Vagina (tissue), 2 donors: ENCODE measurements around the gene KRTAP9-9. TPM values are rescaled to one million over a fixed set of nuclear protein-coding genes. Genes with fewer than 3 reads are reported as not detected.
"Not testable (repeated sequence)": the region's sequence is repeated elsewhere in the genome, so short reads cannot be mapped to it uniquely, and the experiment has no call there.

Experiments
- DNase-seq, 2 donors: peaks; one replicate each; pipeline ENCODE4 v3.0.0-alpha.2; 2017; ENCODE audit errors: extremely low spot score in 2 of 2
- H3K27ac ChIP-seq: fragments of 200-600 bp; sonication (generic); one replicate; pipeline ENCODE4 v1.5.1; 2019
- H3K27me3 ChIP-seq: fragments of 200-600 bp; sonication (generic); one replicate; pipeline ENCODE4 v1.5.1; 2019
- H3K36me3 ChIP-seq, 2 donors: fragments of 200-600 bp; sonication (generic); one replicate each; pipeline ENCODE4 v1.5.1; 2017 to 2019
- H3K4me1 ChIP-seq: fragments of 200-600 bp; sonication (generic); one replicate; pipeline ENCODE4 v1.5.1; 2019
- H3K4me3 ChIP-seq, 2 donors: fragments of 200-600 bp; sonication (generic); 1 replicate in 1 of 2; 2 replicates in 1 of 2; pipeline ENCODE4 v1.5.1; 2016 to 2019
- H3K9me3 ChIP-seq: fragments of 200-600 bp; sonication (generic); one replicate; pipeline ENCODE4 v1.5.1; 2019
- POLR2A ChIP-seq, 2 donors: fragments of 450-650 bp; IDR thresholded peaks; one replicate each; pipeline ENCODE4 v1.6.1; 2017; ENCODE audit warnings: antibody characterized with exemption in 2 of 2, mild to moderate bottlenecking in 2 of 2, moderate library complexity in 2 of 2
- POLR2AphosphoS5 ChIP-seq, 2 donors: sonication (generic); formaldehyde crosslinking; IDR thresholded peaks; one replicate each; pipeline ENCODE4 v1.9.0; 2017; ENCODE audit warnings: antibody characterized with exemption in 2 of 2, mild to moderate bottlenecking in 2 of 2, low read depth in 1 of 2; ENCODE audit not compliant: insufficient read depth in 1 of 2
- intact Hi-C: fragments of 100-400 bp; cut with DNase I; formaldehyde crosslinking; loops from one replicate; pipeline ENCODE4 v1.15.1; 2023
- total RNA-seq: library from RNA; depleted of rRNA; stranded (reverse); fragments of >200 nt; gene quantifications from one replicate; pipeline ENCODE4 v1.2.3, GENCODE V29; 2016
- TF ChIP-seq, protein P1 (sequence below), 3 experiments: fragments of 450-650 bp in 2 of 3; fragments of 200-600 bp in 1 of 3; sonication (generic) in 1 of 3; IDR thresholded peaks; one replicate each; pipeline ENCODE4 v1.5.1; 2017 to 2019; ENCODE audit warnings: antibody characterized with exemption in 3 of 3, mild to moderate bottlenecking in 2 of 3, moderate library complexity in 2 of 3

KRTAP9-9 gene
- total RNA-seq, 1 donor from 2014 or later, result not detected

DNA sequence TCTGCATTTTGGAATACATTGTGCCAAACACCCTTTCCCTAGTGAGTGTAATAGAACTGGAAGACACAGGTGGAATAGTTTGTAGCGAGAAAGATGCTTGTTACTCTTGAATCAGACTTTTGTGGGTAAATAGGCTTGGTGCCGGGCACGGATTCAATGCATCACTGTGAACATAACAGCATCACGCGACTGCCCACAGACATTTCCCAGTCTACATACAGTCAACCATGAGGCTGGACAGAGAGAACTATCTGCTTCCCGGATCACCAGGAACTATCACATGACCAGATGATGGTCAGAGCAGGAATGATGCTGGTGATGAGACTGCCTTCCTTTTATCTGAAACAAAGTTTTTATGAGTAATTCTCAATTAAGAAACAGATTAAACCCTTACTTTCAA is 29.1 kb upstream of the KRTAP9-9 start:
- no peaks in the 10 kb centered on the region for H3K36me3 ChIP-seq
- intact Hi-C loops, result no loop called here
- no peaks in the 10 kb centered on the region for H3K9me3 ChIP-seq
- H3K27me3 ChIP-seq, result no peaks in the 10 kb centered on the region
- TF ChIP-seq POLR2AphosphoS5 (IDR thresholded peaks at IDR 0.05; ENCODE audit: insufficient read depth in 1 of 2, low read depth in 1 of 2), result no peak
- no peak for TF ChIP-seq POLR2A (IDR thresholded peaks at IDR 0.05)
- no peak overlapping the region for H3K4me3 ChIP-seq
- H3K4me1 ChIP-seq, result no peaks in the 10 kb centered on the region
- H3K27ac ChIP-seq, result no peak overlapping the region
- DNase-seq, result no peak

GRCh38 chr17:41226598-41227095 is 28.5 kb upstream of the KRTAP9-9 start, which contains the start of gene KRTAP9-2:
Gene KRTAP9-2, plus strand, starts transcription at chr17:41226648. Its CDS starts 7 bp downstream, at chr17:41226655.
- DNase-seq, H3K36me3 ChIP-seq, H3K27ac ChIP-seq, intact Hi-C loops, H3K4me1 ChIP-seq, H3K27me3 ChIP-seq, H3K4me3 ChIP-seq, H3K9me3 ChIP-seq: not testable (repeated sequence)

GRCh38 chr17:41230094-41230493 is 25.1 kb upstream of the KRTAP9-9 start:
- Histone ChIP-seq H3K4me1 (no peaks in the 10 kb centered on the region), H3K9me3 (no peaks in the 10 kb centered on the region), H3K36me3 (no peaks in the 10 kb centered on the region), H3K4me3 (no peak overlapping the region), H3K27ac (no peak overlapping the region), H3K27me3 (no peaks in the 10 kb centered on the region)
- DNase-seq, result no peak
- intact Hi-C loops, result no loop called here
- TF ChIP-seq POLR2AphosphoS5 (IDR thresholded peaks at IDR 0.05; ENCODE audit: insufficient read depth in 1 of 2, low read depth in 1 of 2) (no peak), POLR2A (IDR thresholded peaks at IDR 0.05) (no peak)
- TF ChIP-seq, protein P1, sequence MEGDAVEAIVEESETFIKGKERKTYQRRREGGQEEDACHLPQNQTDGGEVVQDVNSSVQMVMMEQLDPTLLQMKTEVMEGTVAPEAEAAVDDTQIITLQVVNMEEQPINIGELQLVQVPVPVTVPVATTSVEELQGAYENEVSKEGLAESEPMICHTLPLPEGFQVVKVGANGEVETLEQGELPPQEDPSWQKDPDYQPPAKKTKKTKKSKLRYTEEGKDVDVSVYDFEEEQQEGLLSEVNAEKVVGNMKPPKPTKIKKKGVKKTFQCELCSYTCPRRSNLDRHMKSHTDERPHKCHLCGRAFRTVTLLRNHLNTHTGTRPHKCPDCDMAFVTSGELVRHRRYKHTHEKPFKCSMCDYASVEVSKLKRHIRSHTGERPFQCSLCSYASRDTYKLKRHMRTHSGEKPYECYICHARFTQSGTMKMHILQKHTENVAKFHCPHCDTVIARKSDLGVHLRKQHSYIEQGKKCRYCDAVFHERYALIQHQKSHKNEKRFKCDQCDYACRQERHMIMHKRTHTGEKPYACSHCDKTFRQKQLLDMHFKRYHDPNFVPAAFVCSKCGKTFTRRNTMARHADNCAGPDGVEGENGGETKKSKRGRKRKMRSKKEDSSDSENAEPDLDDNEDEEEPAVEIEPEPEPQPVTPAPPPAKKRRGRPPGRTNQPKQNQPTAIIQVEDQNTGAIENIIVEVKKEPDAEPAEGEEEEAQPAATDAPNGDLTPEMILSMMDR (IDR thresholded peaks at IDR 0.05), result no peak

- H3K4me3 ChIP-seq, result no peak overlapping the region
- intact Hi-C loops, result no loop called here
- H3K27me3 ChIP-seq, result no peaks in the 10 kb centered on the region
- no peak for TF ChIP-seq POLR2AphosphoS5 (IDR thresholded peaks at IDR 0.05; ENCODE audit: insufficient read depth in 1 of 2, low read depth in 1 of 2)
- TF ChIP-seq, protein P1 (IDR thresholded peaks at IDR 0.05), result no peak
- TF ChIP-seq POLR2A (IDR thresholded peaks at IDR 0.05), result no peak
- no peaks in the 10 kb centered on the region for H3K9me3 ChIP-seq
- no peak for DNase-seq
- H3K27ac ChIP-seq, result no peak overlapping the region
- no peaks in the 10 kb centered on the region for H3K36me3 ChIP-seq
- H3K4me1 ChIP-seq, result no peaks in the 10 kb centered on the region
These were observed 23.5 kb upstream of the KRTAP9-9 start for GRCh38 chr17:41231731-41232130.

DNA sequence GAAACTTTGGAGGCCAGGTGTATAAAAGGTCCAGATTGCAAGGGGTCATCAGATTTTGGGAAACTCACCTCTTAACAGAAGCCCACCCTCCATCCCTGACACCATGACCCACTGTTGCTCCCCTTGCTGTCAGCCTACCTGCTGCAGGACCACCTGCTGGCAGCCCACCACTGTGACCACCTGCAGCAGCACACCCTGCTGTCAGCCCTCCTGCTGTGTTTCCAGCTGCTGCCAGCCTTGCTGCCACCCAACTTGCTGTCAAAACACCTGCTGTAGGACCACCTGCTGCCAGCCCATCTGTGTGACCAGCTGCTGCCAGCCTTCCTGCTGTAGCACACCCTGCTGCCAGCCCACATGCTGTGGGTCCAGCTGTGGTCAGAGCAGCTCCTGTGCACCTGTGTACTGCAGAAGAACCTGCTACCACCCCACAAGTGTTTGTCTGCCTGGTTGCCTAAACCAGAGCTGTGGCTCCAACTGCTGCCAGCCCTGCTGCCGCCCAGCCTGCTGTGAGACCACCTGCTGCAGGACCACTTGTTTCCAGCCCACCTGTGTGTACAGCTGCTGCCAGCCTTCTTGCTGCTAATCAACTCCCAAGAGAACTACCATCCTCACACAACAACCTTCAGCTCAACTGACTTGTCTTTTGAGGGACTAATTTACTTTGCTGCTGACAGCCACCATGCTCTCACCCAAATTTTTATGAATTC is 22.6 kb upstream of the KRTAP9-9 start, which contains the start of gene KRTAP9-3:
KRTAP9-3 (plus strand) TSS at position 51 of the 707 bp plus-strand sequence; CDS start at position 104, 53 bp downstream.
- H3K27me3 ChIP-seq, H3K36me3 ChIP-seq, H3K4me1 ChIP-seq, DNase-seq, H3K27ac ChIP-seq, intact Hi-C loops, H3K4me3 ChIP-seq, H3K9me3 ChIP-seq: not testable (repeated sequence)

- H3K9me3 ChIP-seq, H3K27me3 ChIP-seq, DNase-seq, H3K4me3 ChIP-seq, intact Hi-C loops, H3K27ac ChIP-seq, H3K36me3 ChIP-seq, H3K4me1 ChIP-seq: not testable (repeated sequence)
These were observed 18.1 kb upstream of the KRTAP9-9 start for GRCh38 chr17:41237116-41237515.

DNA sequence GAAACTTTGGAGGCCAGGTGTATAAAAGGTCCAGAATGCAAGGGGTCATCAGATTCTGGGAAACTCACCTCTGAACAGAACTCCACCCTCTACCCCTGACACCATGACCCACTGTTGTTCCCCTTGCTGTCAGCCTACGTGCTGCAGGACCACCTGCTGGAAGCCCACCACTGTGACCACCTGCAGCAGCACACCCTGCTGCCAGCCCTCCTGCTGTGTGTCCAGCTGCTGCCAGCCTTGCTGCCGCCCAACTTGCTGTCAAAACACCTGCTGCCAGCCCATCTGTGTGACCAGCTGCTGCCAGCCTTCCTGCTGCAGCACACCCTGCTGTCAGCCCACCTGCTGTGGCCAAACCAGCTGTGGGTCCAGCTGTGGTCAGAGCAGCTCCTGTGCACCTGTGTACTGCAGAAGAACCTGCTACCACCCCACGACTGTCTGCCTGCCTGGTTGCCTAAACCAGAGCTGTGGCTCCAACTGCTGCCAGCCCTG is 17.2 kb upstream of the KRTAP9-9 start, which contains the start of gene KRTAP9-8:
KRTAP9-8 (plus strand) TSS at position 51 of the 489 bp plus-strand sequence; CDS start at position 104, 53 bp downstream.
- intact Hi-C loops, H3K27ac ChIP-seq, H3K9me3 ChIP-seq, H3K4me3 ChIP-seq, H3K36me3 ChIP-seq, DNase-seq, H3K27me3 ChIP-seq, H3K4me1 ChIP-seq: not testable (repeated sequence)

GRCh38 chr17:41246995-41247787 is 8.0 kb upstream of the KRTAP9-9 start:
- H3K27ac ChIP-seq, H3K36me3 ChIP-seq, H3K27me3 ChIP-seq, H3K9me3 ChIP-seq, H3K4me1 ChIP-seq, intact Hi-C loops, DNase-seq, H3K4me3 ChIP-seq: not testable (repeated sequence)

DNA sequence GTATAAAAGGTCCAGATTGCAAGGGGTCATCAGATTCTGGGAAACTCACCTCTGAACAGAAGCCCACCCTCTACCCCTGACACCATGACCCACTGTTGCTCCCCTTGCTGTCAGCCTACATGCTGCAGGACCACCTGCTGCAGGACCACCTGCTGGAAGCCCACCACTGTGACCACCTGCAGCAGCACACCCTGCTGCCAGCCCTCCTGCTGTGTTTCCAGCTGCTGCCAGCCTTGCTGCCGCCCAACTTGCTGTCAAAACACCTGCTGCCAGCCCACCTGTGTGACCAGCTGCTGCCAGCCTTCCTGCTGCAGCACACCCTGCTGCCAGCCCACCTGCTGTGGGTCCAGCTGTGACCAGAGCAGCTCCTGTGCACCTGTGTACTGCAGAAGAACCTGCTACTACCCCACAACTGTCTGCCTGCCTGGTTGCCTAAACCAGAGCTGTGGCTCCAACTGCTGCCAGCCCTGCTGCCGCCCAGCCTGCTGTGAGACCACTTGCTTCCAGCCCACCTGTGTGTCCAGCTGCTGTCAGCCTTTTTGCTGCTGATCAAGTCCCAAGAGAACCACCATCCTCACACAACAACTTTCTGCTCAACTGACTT is 5.4 kb upstream of the KRTAP9-9 start, which contains the start of gene KRTAP9-4:
KRTAP9-4 (plus strand) TSS at position 51 of the 604 bp plus-strand sequence; CDS start at position 85, 34 bp downstream.
- intact Hi-C loops, DNase-seq, H3K4me3 ChIP-seq, H3K36me3 ChIP-seq, H3K27me3 ChIP-seq, H3K4me1 ChIP-seq, H3K9me3 ChIP-seq, H3K27ac ChIP-seq: not testable (repeated sequence)
